ENCODE data around the gene MRPL36.

Gene MRPL36

GRCh38 chr5:1782385-1783215, 17.0 kb downstream of the MRPL36 start:
- no peak for DNase-seq (ENCODE audit: low read depth in 2 of 2, low spot score in 1 of 2)

- DNase-seq (ENCODE audit: low read depth in 2 of 2, low spot score in 1 of 2) = no peak
These were observed 17.8 kb downstream of the MRPL36 start for GRCh38 chr5:1781726-1782384.

- DNase-seq (ENCODE audit: low read depth in 2 of 2, low spot score in 1 of 2) = no peak
These were observed 18.5 kb downstream of the MRPL36 start for GRCh38 chr5:1781107-1781506.

GRCh38 chr5:1780614-1780930, 19.1 kb downstream of the MRPL36 start:
- no peak for DNase-seq (ENCODE audit: low read depth in 2 of 2, low spot score in 1 of 2)

- DNase-seq (ENCODE audit: low read depth in 2 of 2, low spot score in 1 of 2) = no peak
These were observed 19.6 kb downstream of the MRPL36 start for GRCh38 chr5:1779782-1780613.

GRCh38 chr5:1779021-1779680, 20.5 kb downstream of the MRPL36 start:
- DNase-seq (ENCODE audit: low read depth in 2 of 2, low spot score in 1 of 2) = no peak

- DNase-seq (ENCODE audit: low read depth in 2 of 2, low spot score in 1 of 2) = no peak
These were observed 21.3 kb downstream of the MRPL36 start for GRCh38 chr5:1778138-1779020.

GRCh38 chr5:1777281-1778137, 22.1 kb downstream of the MRPL36 start:
- DNase-seq (ENCODE audit: low read depth in 2 of 2, low spot score in 1 of 2) = no peak

- no peak for DNase-seq (ENCODE audit: low read depth in 2 of 2, low spot score in 1 of 2)
These were observed 22.8 kb downstream of the MRPL36 start for GRCh38 chr5:1776831-1777230.

- no peak for DNase-seq (ENCODE audit: low read depth in 2 of 2, low spot score in 1 of 2)
These were observed 27.0 kb downstream of the MRPL36 start for GRCh38 chr5:1772634-1773033.

GRCh38 chr5:1771149-1772065, 28.2 kb downstream of the MRPL36 start:
- DNase-seq (ENCODE audit: low read depth in 2 of 2, low spot score in 1 of 2) = no peak

GRCh38 chr5:1770443-1770802, 29.2 kb downstream of the MRPL36 start:
- no peak for DNase-seq (ENCODE audit: low read depth in 2 of 2, low spot score in 1 of 2)

- DNase-seq (ENCODE audit: low read depth in 2 of 2, low spot score in 1 of 2) = no peak
These were observed 29.7 kb downstream of the MRPL36 start for GRCh38 chr5:1769752-1770442.

- no peak for DNase-seq (ENCODE audit: low read depth in 2 of 2, low spot score in 1 of 2)
These were observed 30.5 kb downstream of the MRPL36 start for GRCh38 chr5:1769017-1769640.

- DNase-seq (ENCODE audit: low read depth in 2 of 2, low spot score in 1 of 2) = no peak
These were observed 31.2 kb downstream of the MRPL36 start for GRCh38 chr5:1768283-1769000.

- DNase-seq (ENCODE audit: low read depth in 2 of 2, low spot score in 1 of 2) = no peak
These were observed 31.9 kb downstream of the MRPL36 start for GRCh38 chr5:1767524-1768282.

Data from stimulated activated CD8-positive, alpha-beta memory T cell treated with anti-CD3 and anti-CD28 coated beads, Interleukin-4, amount 100 ng/mL, for 1 hour (primary cell).